Spinal cord (tissue), 4 donors: ENCODE results near the gene LCTL. TPM values are rescaled to one million over a fixed set of nuclear protein-coding genes. Genes with fewer than 3 reads are reported as not detected.

ENCODE experiments used
- polyA plus RNA-seq, 2 donors: library from polyadenylated mRNA; unstranded; fragments of 120-200 nt; gene quantifications; one replicate each; pipeline ENCODE4 v1.2.1, GENCODE V29; 2013; ENCODE audit not compliant: insufficient read length in 2 of 2
- small RNA-seq: library from RNA; depleted of rRNA; stranded (forward); fragments of <200 nt; gene quantifications from one replicate; pipeline ENCODE3, GENCODE V24; 2014; ENCODE audit warnings: low replicate concordance
- total RNA-seq, 2 donors: library from RNA; depleted of rRNA in 1 of 2; stranded (reverse); fragments of 120-200 nt in 1 of 2; fragments of >200 nt in 1 of 2; gene quantifications; one replicate each; pipeline versions ENCODE4 v1.2.3 to v1.2.4, GENCODE V29; 2013 to 2014

LCTL gene
- total and polyA plus RNA-seq, 4 donors = 0.10 to 0.54 (median 0.38) TPM

Small RNAs within 50 kb of the gene (small RNA-seq; reads per million reads assigned to genes)
- gene RF01159 (not detected), gene SNORD16 (not detected), gene SNORD18A (not detected), gene SNORD18B (not detected), gene SNORD18C (not detected)

Other genes starting within 250 kb of the LCTL start
- gene TIPIN, start 209.3 kb downstream of the LCTL start, total RNA-seq = 10 to 100 TPM; 14.4 to 17.7 TPM
- gene TIPIN, start 209.3 kb downstream of the LCTL start, polyA plus RNA-seq = 10 to 100 TPM; 10.7 to 11.2 TPM
- gene MAP2K1, start 179.1 kb downstream of the LCTL start, total RNA-seq = 10 to 100 TPM; 42.8 to 58.3 TPM
- 100 to 1,000 TPM; 100 to 103 TPM for gene MAP2K1, start 179.1 kb downstream of the LCTL start, polyA plus RNA-seq
- 10 to 100 TPM; 22.0 to 40.7 TPM for gene SNAPC5, start 68.2 kb downstream of the LCTL start, total RNA-seq
- 10 to 100 TPM; 40.3 to 44.7 TPM for gene SNAPC5, start 68.2 kb downstream of the LCTL start, polyA plus RNA-seq
- gene RPL4, start 61.1 kb downstream of the LCTL start, total RNA-seq = 1,000 to 10,000 TPM; 1,568 to 3,918 TPM
- 1,000 to 10,000 TPM; 2,267 to 2,291 TPM for gene RPL4, start 61.1 kb downstream of the LCTL start, polyA plus RNA-seq
- 10 to 100 TPM; 17.7 to 19.0 TPM for gene ZWILCH, start 60.7 kb downstream of the LCTL start, total RNA-seq
- gene ZWILCH, start 60.7 kb downstream of the LCTL start, polyA plus RNA-seq = 10 to 100 TPM; 20.6 to 22.8 TPM
- gene SMAD6, start 136.2 kb upstream of the LCTL start, total RNA-seq = 10 to 100 TPM in 1 of 2 donors, 1 to 10 TPM in 1; 8.6 to 22.0 TPM
- 10 to 100 TPM in 1 of 2 donors, 1 to 10 TPM in 1; 7.7 to 12.0 TPM for gene SMAD6, start 136.2 kb upstream of the LCTL start, polyA plus RNA-seq